ENCODE results near the gene TSPAN18. TPM values are rescaled to one million over a fixed set of nuclear protein-coding genes. Genes with fewer than 3 reads are reported as not detected.

Gene TSPAN18
- total RNA-seq, 4 donors from 2014 or later, result 31.1 to 74.6 (median 34.7) TPM

- H3K27me3 ChIP-seq, result no peaks in the 10 kb centered on the region
- H3K4me3 ChIP-seq, result no peak overlapping the region
- no peak for ATAC-seq
- no CpG with 5 or more reads among the region's 2 CpGs for WGBS, 2 donors (ENCODE audit: low coverage in 1 of 2)
- peaks cover 0 to 9% (median 0%) of the 10 kb centered on the region in 3 donors for H3K9me3 ChIP-seq
- H3K4me1 ChIP-seq, result peaks cover 0 to 15% (median 0%) of the 10 kb centered on the region in 3 donors
- no peak for TF ChIP-seq EP300 (IDR thresholded peaks at IDR 0.05)
- no peak for TF ChIP-seq CTCF (IDR thresholded peaks at IDR 0.05)
- no peak for TF ChIP-seq POLR2AphosphoS5 (IDR thresholded peaks at IDR 0.05)
- no peak for TF ChIP-seq POLR2A (IDR thresholded peaks at IDR 0.05)
- H3K36me3 ChIP-seq, result no peaks in the 10 kb centered on the region
- H3K27ac ChIP-seq, result no peak overlapping the region
Observed at GRCh38 chr11:44701276-44701675, 25.5 kb upstream of the TSPAN18 start.

GRCh38 chr11:44702889-44703288 is 23.9 kb upstream of the TSPAN18 start:
- Histone ChIP-seq H3K27ac (no peak overlapping the region), H3K36me3 (no peaks in the 10 kb centered on the region), H3K4me3 (no peak overlapping the region), H3K27me3 (no peaks in the 10 kb centered on the region), H3K4me1 (peaks cover 0 to 15% (median 0%) of the 10 kb centered on the region in 3 donors), H3K9me3 (peaks cover 0 to 13% (median 0%) of the 10 kb centered on the region in 3 donors)
- TF ChIP-seq POLR2AphosphoS5 (IDR thresholded peaks at IDR 0.05) (no peak), EP300 (IDR thresholded peaks at IDR 0.05) (no peak), POLR2A (IDR thresholded peaks at IDR 0.05) (no peak), CTCF (IDR thresholded peaks at IDR 0.05) (no peak)
- no peak for ATAC-seq
- WGBS, 2 donors (ENCODE audit: low coverage in 1 of 2), result no CpG with 5 or more reads among the region's 4 CpGs

GRCh38 chr11:44707094-44707493 is 19.7 kb upstream of the TSPAN18 start:
- Histone ChIP-seq H3K36me3 (no peaks in the 10 kb centered on the region), H3K27me3 (no peaks in the 10 kb centered on the region), H3K4me1 (no peaks in the 10 kb centered on the region), H3K27ac (no peak overlapping the region), H3K9me3 (peaks cover 0 to 21% (median 0%) of the 10 kb centered on the region in 3 donors), H3K4me3 (no peak overlapping the region)
- 83 to 89% methylated on average over 2 of the region's 2 CpGs for WGBS, 2 donors (ENCODE audit: low coverage in 1 of 2)
- TF ChIP-seq CTCF (IDR thresholded peaks at IDR 0.05), result no peak
- no peak for TF ChIP-seq EP300 (IDR thresholded peaks at IDR 0.05)
- no peak for TF ChIP-seq POLR2A (IDR thresholded peaks at IDR 0.05)
- TF ChIP-seq POLR2AphosphoS5 (IDR thresholded peaks at IDR 0.05), result no peak
- ATAC-seq, result no peak

- Histone ChIP-seq H3K27ac (no peak overlapping the region), H3K27me3 (no peaks in the 10 kb centered on the region), H3K9me3 (peaks cover 0 to 21% (median 0%) of the 10 kb centered on the region in 3 donors), H3K4me1 (no peaks in the 10 kb centered on the region), H3K4me3 (no peak overlapping the region), H3K36me3 (no peaks in the 10 kb centered on the region)
- TF ChIP-seq CTCF (IDR thresholded peaks at IDR 0.05), result no peak
- no peak for TF ChIP-seq POLR2AphosphoS5 (IDR thresholded peaks at IDR 0.05)
- TF ChIP-seq POLR2A (IDR thresholded peaks at IDR 0.05), result no peak
- no peak for TF ChIP-seq EP300 (IDR thresholded peaks at IDR 0.05)
- ATAC-seq, result no peak
- 33 to 70% methylated on average over 1 to 2 of the region's 10 CpGs for WGBS, 2 donors (ENCODE audit: low coverage in 1 of 2)
Observed at GRCh38 chr11:44708009-44708408, 18.8 kb upstream of the TSPAN18 start.

GRCh38 chr11:44708523-44709280 is 18.1 kb upstream of the TSPAN18 start:
- 85 to 92% methylated on average over 6 of the region's 6 CpGs for WGBS, 2 donors (ENCODE audit: low coverage in 1 of 2)
- H3K36me3 ChIP-seq, result no peaks in the 10 kb centered on the region
- ATAC-seq, result no peak
- H3K27ac ChIP-seq, result no peak overlapping the region
- H3K9me3 ChIP-seq, result peaks cover 0 to 17% (median 0%) of the 10 kb centered on the region in 3 donors
- H3K27me3 ChIP-seq, result no peaks in the 10 kb centered on the region
- TF ChIP-seq POLR2A (IDR thresholded peaks at IDR 0.05) (no peak), EP300 (IDR thresholded peaks at IDR 0.05) (no peak), POLR2AphosphoS5 (IDR thresholded peaks at IDR 0.05) (no peak), CTCF (IDR thresholded peaks at IDR 0.05) (no peak)
- H3K4me3 ChIP-seq, result no peak overlapping the region
- no peaks in the 10 kb centered on the region for H3K4me1 ChIP-seq

All from gastroesophageal sphincter (tissue), 4 donors.